ENCODE measurements around the gene DOCK9. TPM values are rescaled to one million over a fixed set of nuclear protein-coding genes. Genes with fewer than 3 reads are reported as not detected.

Gene DOCK9
- total RNA-seq, 1 experiment from 2014 or later = 31.7 TPM

DNA sequence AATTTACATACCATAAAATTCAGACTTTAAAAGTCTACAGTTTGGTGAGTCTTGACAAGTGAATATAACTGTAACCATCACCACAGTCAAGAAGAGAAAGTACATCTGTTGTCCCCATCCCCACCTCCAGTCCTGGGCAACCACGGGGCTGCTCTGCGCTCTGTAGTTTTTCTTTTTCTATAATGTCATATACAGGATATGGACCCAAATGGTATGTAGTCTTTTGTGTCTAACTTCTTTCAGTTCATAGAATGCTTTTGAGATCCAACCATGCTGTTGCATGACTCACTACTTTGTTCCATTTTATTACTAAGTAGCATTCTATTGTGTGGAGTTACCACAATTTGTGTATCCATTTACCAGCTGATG, 103.9 kb downstream of the DOCK9 start:
- no peak overlapping the region for H2AFZ ChIP-seq (ENCODE audit: low read length)
- no peak overlapping the region for H3K9ac ChIP-seq (ENCODE audit: low read length)
- H3K9me2 ChIP-seq (replicated peaks; ENCODE audit: low read length) = no peaks in the 10 kb centered on the region
- no peaks in the 10 kb centered on the region for H3K9me3 ChIP-seq (ENCODE audit: low read length)
- peaks cover 9% of the 10 kb centered on the region; the same call in 1 of the 2 replicates for H3K36me3 ChIP-seq (ENCODE audit: low read depth, low read length)
- no peaks in the 10 kb centered on the region for H3K79me2 ChIP-seq (ENCODE audit: low read length)
- TF ChIP-seq, protein P1, sequence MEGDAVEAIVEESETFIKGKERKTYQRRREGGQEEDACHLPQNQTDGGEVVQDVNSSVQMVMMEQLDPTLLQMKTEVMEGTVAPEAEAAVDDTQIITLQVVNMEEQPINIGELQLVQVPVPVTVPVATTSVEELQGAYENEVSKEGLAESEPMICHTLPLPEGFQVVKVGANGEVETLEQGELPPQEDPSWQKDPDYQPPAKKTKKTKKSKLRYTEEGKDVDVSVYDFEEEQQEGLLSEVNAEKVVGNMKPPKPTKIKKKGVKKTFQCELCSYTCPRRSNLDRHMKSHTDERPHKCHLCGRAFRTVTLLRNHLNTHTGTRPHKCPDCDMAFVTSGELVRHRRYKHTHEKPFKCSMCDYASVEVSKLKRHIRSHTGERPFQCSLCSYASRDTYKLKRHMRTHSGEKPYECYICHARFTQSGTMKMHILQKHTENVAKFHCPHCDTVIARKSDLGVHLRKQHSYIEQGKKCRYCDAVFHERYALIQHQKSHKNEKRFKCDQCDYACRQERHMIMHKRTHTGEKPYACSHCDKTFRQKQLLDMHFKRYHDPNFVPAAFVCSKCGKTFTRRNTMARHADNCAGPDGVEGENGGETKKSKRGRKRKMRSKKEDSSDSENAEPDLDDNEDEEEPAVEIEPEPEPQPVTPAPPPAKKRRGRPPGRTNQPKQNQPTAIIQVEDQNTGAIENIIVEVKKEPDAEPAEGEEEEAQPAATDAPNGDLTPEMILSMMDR (conservative IDR thresholded peaks at IDR 0.05; ENCODE audit: low read depth, low read length) = no peak
- no peak for TF ChIP-seq EZH2phosphoT487 (IDR thresholded peaks at IDR 0.05; ENCODE audit: borderline replicate concordance, low read length)
- TF ChIP-seq EZH2 (IDR thresholded peaks at IDR 0.05; ENCODE audit: low read length, unreplicated experiment) = no peak
- ChIA-PET CTCF (no interaction called here), POLR2A (ENCODE audit: unreplicated experiment) (no interaction called here)
- intact Hi-C loops (cut with micrococcal nuclease) = no loop called here
- H3F3A ChIP-seq (ENCODE audit: low read length, unreplicated experiment) = no peaks in the 10 kb centered on the region
- no peak overlapping the region for H3K4me3 ChIP-seq (ENCODE audit: low read length)
- no TSS peak for BruUV-seq (replicated peaks)
- no peaks in the 10 kb centered on the region for H4K20me1 ChIP-seq (ENCODE audit: low read length)
- H3K27ac ChIP-seq (ENCODE audit: low read length) = no peak overlapping the region
- no peak for ATAC-seq
- no peak for DNase-seq
- no peaks in the 10 kb centered on the region for H3K4me1 ChIP-seq (ENCODE audit: insufficient read depth, low read length)
- no peak overlapping the region for H3K4me2 ChIP-seq (ENCODE audit: low read length)
- H3K27me3 ChIP-seq (ENCODE audit: low read length) = no peaks in the 10 kb centered on the region

DNA sequence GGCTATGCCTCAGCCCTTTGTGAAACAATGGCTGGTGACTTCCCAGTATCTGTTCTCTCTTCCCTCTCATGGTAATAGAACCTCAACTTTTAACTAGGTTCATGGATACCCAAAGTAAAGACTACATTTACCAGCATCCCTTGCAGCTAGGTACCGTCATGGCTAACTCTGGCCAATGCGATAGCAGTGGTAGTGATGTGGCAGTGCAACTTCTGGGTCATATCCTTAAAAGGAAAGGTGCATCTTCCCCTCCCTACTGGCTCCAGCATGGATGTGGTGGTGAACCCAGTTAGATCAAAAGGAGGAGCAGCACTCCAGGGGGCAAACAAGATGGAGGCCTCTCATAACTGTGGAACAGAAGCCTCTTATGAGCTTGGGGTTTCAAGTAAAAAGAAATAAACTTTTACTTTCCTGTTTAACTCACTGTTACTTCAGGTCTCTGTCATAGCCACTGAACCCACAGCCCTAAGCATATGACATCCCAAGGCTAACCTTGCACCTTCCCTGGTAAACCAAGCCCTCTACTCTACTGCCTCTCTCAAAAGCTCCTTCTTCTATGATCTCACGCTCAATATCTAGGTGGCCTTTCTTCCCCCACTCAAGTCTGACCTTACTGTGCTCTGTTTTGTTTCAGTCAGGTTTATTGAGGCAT, 104.4 kb downstream of the DOCK9 start:
- Histone ChIP-seq H3K4me2 (ENCODE audit: low read length) (no peak overlapping the region), H3K9me2 (replicated peaks; ENCODE audit: low read length) (no peaks in the 10 kb centered on the region), H3K4me3 (ENCODE audit: low read length) (no peak overlapping the region), H3K36me3 (ENCODE audit: low read depth, low read length) (peaks cover 9% of the 10 kb centered on the region; the same call in 1 of the 2 replicates), H4K20me1 (ENCODE audit: low read length) (no peaks in the 10 kb centered on the region), H3K4me1 (ENCODE audit: insufficient read depth, low read length) (no peaks in the 10 kb centered on the region), H3K27ac (ENCODE audit: low read length) (no peak overlapping the region), H2AFZ (ENCODE audit: low read length) (no peak overlapping the region), H3K27me3 (ENCODE audit: low read length) (no peaks in the 10 kb centered on the region), H3F3A (ENCODE audit: low read length, unreplicated experiment) (no peaks in the 10 kb centered on the region), H3K9ac (ENCODE audit: low read length) (no peak overlapping the region), H3K79me2 (ENCODE audit: low read length) (no peaks in the 10 kb centered on the region), H3K9me3 (ENCODE audit: low read length) (no peaks in the 10 kb centered on the region)
- intact Hi-C loops (cut with micrococcal nuclease) = no loop called here
- ChIA-PET POLR2A (ENCODE audit: unreplicated experiment) (no interaction called here), CTCF (no interaction called here)
- ATAC-seq (no peak), DNase-seq (no peak)
- BruUV-seq (replicated peaks) = no TSS peak
- TF ChIP-seq EZH2 (IDR thresholded peaks at IDR 0.05; ENCODE audit: low read length, unreplicated experiment) = no peak
- TF ChIP-seq EZH2phosphoT487 (IDR thresholded peaks at IDR 0.05; ENCODE audit: borderline replicate concordance, low read length) = no peak
- TF ChIP-seq, protein P1 (conservative IDR thresholded peaks at IDR 0.05; ENCODE audit: low read depth, low read length) = no peak

DNA sequence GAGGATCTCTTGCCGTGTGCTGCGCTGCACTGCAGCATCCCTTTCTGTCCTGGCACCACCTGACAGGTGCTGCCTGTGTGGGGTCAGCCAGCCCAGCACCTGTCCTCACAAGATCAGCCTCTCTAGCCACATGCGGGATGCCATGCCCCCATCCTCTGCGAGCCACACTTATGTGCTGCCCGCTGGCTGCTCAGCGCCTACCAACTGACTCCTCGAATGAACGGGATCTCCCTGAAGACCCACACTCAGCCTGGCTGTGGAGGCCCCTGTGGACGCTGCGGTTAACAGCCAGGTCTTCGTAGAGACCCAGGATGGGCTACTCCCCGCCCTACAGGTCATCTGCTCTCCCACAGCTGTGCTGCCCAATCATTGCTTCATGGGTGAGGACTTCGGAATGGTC, 106.1 kb downstream of the DOCK9 start:
- no peaks in the 10 kb centered on the region for H3K4me1 ChIP-seq (ENCODE audit: insufficient read depth, low read length)
- no peaks in the 10 kb centered on the region for H3K27me3 ChIP-seq (ENCODE audit: low read length)
- TF ChIP-seq EZH2 (IDR thresholded peaks at IDR 0.05; ENCODE audit: low read length, unreplicated experiment) = no peak
- TF ChIP-seq, protein P1 (conservative IDR thresholded peaks at IDR 0.05; ENCODE audit: low read depth, low read length) = no peak
- TF ChIP-seq EZH2phosphoT487 (IDR thresholded peaks at IDR 0.05; ENCODE audit: borderline replicate concordance, low read length) = no peak
- H3K27ac ChIP-seq (ENCODE audit: low read length) = no peak overlapping the region
- H3K4me3 ChIP-seq (ENCODE audit: low read length) = no peak overlapping the region
- H3K9ac ChIP-seq (ENCODE audit: low read length) = no peak overlapping the region
- POLR2A ChIA-PET (ENCODE audit: unreplicated experiment) = no interaction called here
- no peaks in the 10 kb centered on the region for H3K9me2 ChIP-seq (replicated peaks; ENCODE audit: low read length)
- ATAC-seq (no peak), DNase-seq (no peak)
- intact Hi-C loops (cut with micrococcal nuclease) = no loop called here
- BruUV-seq (replicated peaks) = no TSS peak
- no peaks in the 10 kb centered on the region for H3F3A ChIP-seq (ENCODE audit: low read length, unreplicated experiment)
- H2AFZ ChIP-seq (ENCODE audit: low read length) = no peak overlapping the region
- no peak overlapping the region for H3K4me2 ChIP-seq (ENCODE audit: low read length)
- CTCF ChIA-PET = no interaction called here
- no peaks in the 10 kb centered on the region for H3K79me2 ChIP-seq (ENCODE audit: low read length)
- peaks cover 13% of the 10 kb centered on the region for H3K36me3 ChIP-seq (ENCODE audit: low read depth, low read length)
- H3K9me3 ChIP-seq (ENCODE audit: low read length) = no peaks in the 10 kb centered on the region
- no peaks in the 10 kb centered on the region for H4K20me1 ChIP-seq (ENCODE audit: low read length)
